Hindlimb muscle (tissue), 1 donor: Measurements from ENCODE around the gene KCNQ1OT1. TPM values are rescaled to one million over a fixed set of nuclear protein-coding genes. Genes with fewer than 3 reads are reported as not detected.

Source experiments
- DNase-seq: peaks from one replicate; pipeline ENCODE4 v3.0.0-alpha.2; 2013
- polyA plus RNA-seq: library from polyadenylated mRNA; unstranded; fragments of 120-200 nt; gene quantifications from one replicate; pipeline ENCODE4 v1.2.1, GENCODE V29; 2013; ENCODE audit not compliant: insufficient read length

KCNQ1OT1 gene
- polyA plus RNA-seq, 1 donor, result 1.3 TPM

- no peak for DNase-seq
These were observed 13.2 kb downstream of the KCNQ1OT1 start for GRCh38 chr11:2686360-2687222.

DNA sequence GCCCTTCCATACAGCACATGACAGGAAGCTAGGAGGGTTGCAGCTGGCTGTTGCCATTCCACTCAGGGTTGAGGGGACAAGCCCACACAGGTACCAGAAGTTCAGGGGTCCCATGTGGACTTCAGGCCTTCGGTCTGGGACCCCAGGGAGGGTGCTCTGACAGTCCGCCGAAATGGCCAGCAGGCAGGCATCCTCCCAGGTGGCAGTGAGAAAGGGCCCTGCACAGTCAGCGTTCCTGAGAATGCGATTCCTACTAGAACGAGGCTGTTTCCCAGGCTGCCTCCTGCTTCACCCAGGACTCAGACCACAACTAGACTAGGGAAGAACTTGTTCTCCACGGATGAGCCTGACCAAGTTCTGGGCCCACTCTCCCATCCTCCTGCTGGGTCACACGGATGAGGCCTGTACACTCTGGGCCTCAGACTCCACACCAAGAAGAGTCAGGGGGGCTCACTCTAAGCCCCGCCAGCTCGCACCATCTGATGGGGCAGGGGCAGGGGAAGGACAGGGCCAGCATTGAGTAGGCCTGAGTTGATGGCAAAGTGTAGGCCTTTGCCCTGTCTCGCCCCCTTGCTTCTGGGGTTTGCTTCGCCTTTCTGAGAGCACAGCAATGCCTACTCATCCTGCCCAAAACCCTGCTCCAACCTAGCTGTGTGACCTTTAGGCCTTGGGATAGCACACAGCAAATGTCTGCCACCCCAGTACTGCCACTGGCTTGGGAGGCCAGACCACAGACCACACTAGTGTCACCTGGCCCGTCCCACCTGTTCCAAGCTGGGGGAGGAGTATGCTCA, 14.0 kb downstream of the KCNQ1OT1 start:
- DNase-seq, result no peak

GRCh38 chr11:2685051-2685450, 14.7 kb downstream of the KCNQ1OT1 start:
- no peak for DNase-seq

DNA sequence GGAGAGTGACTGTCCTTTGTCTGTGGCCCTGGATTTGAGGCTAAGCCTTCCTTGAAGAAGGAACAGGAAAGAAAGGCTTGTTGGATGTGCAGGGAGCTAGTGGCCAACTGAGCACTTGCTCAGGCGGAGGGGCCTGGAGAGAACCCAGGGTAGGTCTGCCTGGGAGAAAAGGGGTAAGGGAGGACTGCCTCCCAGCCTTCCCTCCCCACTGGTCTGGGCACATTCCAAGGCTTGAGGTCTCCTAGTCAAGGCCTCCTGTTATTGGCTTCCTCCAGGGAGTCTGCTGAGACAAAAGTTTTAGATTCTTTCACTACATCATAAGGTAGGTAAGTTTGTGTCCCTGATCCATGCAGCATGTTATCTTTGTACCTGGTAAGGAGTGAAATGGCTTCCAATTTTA, 15.2 kb downstream of the KCNQ1OT1 start:
- no peak for DNase-seq

DNA sequence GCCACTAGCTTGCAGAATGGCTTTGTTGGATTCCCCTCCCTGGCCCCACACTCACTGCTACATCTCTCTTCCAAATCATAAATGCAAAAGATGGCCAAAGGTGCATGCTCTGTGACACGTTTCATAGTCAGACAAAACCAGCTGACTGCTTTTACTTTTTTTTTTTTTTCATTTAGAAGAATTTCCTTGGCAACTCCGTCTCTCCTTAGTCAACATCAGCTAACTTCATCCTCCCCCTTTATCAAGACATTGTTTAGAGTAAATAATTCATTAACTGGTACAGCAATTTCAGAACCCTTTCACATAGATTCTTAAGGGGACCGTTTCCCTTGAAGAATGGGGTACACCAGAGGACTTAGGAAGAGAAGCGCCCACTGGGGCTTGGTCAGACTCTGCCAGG, 16.0 kb downstream of the KCNQ1OT1 start:
- no peak for DNase-seq

DNA sequence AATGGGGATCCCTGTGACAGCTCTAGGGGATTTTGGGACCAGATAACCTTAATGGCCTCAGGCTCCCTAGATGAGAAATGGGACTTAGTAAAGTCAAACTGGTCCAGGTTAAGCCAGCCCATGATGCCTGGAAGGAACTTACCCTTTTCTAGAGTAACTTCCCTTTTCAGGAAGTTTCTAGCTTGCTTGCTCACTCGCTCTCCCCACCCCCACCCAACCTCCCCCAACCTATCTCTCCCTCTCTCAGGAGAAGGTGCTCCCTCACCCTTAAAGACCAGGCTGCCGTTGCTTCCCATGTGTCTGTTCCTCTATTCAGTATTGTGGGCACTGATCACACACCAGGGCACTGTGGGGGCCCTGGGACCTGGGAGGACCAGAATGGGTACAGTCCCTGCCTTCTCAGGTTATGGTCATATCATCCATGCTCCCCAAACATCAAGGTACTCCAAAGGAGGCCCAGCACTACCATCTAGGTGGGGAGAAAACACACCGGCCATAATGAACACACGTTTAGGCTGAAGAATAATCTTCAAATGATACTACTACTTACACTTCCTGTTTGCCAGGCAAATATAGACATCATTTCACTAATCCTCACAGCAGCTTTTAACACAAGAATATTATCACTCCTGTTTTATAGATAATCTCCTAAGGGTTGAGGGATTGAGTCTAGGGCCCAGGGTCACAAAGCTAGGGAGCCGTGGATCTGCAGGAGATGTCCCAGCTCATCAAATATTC, 18.2 kb downstream of the KCNQ1OT1 start:
- no peak for DNase-seq

DNA sequence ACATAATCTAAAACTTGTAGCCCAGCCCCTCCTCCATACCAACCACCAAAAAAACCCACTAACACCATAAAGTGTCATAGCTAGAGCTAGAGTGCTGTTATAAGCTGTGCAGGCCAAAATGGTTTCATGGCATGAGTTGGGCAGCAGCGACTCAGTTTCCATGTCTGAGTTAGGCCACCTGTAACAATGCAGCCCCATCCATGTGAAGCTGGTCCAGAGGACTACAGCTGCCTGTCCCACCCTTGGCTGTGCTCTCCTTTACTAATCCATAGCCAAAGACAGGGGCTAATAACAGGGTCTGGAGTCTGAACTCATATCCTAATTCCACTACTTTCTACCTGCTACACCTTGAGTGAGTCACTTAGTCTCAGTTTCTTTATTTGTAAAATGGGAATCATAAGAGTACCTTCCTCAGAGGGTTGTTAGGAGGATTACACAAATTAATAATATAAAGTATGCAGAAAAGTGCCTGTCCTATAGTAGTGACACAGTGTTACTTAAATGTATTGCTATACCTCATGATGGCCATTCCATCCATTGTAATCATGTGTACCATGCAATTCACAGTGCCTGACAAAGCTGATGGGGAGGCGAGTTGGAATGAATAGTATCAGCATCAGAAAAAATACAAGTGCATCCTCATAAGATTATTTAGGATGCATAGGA, 20.6 kb downstream of the KCNQ1OT1 start:
- DNase-seq, result no peak

DNA sequence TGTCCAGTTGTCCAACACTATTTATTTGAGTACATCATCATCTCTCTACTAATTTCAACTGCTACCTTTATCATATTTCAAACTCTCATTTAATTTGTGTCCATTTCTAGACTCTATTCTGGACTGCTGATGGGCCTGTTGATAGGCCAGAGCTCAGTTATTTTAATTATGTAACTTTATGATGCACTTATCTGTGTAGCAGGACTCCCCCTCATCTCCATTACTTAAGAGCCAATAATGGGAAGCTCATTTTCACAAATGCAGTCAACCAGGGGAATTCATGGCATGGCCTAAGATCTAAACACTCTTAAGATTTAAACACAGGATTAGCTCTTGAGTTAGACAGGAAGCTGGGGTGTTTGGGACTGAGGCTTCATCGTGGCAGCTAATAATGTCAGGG, 21.4 kb downstream of the KCNQ1OT1 start:
- no peak for DNase-seq

- DNase-seq, result no peak
These were observed 22.7 kb downstream of the KCNQ1OT1 start for GRCh38 chr11:2677127-2677526.

GRCh38 chr11:2675540-2675939, 24.3 kb downstream of the KCNQ1OT1 start:
- no peak for DNase-seq

DNA sequence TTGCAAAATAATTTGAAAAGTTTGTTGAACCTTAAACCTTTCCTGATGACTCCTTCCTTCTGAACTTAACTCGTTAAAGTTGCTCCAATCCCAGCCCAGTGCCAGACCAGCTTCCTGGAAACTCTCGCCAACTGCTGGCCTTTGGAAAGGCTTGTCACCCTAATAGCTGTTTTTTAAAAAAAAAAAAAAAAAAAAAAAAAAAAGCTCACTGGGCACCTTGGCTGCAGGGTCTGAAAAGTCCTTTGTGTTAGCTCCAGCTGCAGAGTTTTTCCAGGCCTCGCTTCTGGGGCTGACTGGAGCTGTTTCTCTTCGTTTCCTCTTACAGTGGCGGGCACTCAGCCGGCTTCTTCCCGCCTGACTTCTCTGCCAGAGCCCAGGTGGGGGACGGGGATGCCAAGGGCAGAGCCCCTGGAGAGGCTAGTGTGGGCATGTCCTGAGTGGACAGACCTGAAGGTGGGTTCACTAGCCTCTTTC, 25.1 kb downstream of the KCNQ1OT1 start:
- DNase-seq, result no peak

GRCh38 chr11:2673871-2674471, 25.8 kb downstream of the KCNQ1OT1 start:
- DNase-seq, result no peak

DNA sequence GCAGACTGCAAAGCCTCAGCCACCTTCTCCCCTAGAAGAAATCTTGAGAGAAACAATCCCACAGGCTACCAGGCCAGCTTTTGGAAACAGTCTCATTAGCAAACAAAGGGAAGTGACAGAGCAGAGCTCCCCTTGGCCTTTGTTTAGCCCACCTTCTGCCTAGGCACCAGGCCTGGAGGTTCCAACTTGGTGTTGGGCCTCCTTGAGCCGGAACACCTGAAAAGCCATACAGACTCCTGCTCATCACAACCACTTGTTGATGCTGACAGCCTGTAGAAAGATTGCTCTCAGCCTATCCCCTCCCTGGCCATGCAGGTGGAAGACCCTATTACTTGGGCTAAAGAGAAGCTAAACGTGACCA, 26.6 kb downstream of the KCNQ1OT1 start:
- no peak for DNase-seq

GRCh38 chr11:2672553-2673249, 27.1 kb downstream of the KCNQ1OT1 start:
- no peak for DNase-seq

GRCh38 chr11:2671748-2672147, 28.0 kb downstream of the KCNQ1OT1 start:
- no peak for DNase-seq

DNA sequence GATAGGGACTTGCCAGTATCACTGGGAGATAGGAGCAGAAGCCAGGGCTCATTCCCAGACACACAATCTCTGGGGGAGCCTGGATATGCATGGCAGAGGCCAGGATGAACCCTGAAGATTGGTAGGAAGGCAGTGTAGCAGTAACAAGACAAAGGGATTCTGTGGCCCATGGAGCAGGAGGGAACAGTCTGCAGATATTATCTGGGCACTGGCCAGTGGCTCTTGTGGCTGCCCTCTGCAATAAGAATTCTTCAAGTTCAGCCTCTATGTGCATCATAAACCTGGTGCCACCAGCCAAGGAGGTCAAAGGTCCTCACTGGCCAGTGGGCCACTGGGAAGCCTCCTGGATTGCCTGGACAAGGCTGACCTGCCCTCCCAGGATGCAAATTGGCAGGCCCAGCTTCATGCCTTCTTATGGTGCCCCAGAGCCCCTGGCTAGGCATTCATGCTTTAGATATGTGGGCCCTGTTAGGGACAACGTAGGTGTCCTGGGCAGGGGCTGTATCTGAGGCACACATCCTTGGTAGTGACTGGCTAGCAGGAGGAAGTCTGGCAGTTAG, 29.2 kb downstream of the KCNQ1OT1 start:
- no peak for DNase-seq

- no peak for DNase-seq
These were observed 29.9 kb downstream of the KCNQ1OT1 start for GRCh38 chr11:2669634-2670469.

GRCh38 chr11:2668876-2669275, 30.9 kb downstream of the KCNQ1OT1 start:
- DNase-seq, result no peak

DNA sequence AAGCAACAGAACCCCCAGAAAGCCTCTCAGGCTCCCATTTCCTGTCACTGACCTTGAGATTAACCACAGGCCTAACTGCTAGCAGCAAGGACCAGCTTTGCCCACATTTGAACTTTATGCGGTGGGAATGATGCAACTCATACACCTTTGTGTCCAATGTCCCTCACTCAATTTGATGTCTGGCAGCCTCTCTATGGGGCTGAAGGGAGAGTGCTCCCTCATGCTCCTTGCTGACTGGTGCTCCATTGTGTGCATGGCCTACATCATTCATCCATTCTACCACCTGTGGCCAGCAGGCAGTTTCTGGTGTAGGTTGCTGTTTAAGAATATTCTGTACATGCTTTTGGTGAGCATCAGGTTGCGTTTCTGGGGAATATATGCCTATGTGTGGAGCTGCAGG, 31.9 kb downstream of the KCNQ1OT1 start:
- no peak for DNase-seq
